ENCODE measurements around the gene KIF2C. TPM values are rescaled to one million over a fixed set of nuclear protein-coding genes. Genes with fewer than 3 reads are reported as not detected.
"Not testable (repeated sequence)": the region's sequence is repeated elsewhere in the genome, so short reads cannot be mapped to it uniquely, and the experiment has no call there.

The KIF2C gene
- total RNA-seq, 2 experiments from 2014 or later, result 140 to 159 TPM

- intact Hi-C loops (cut with micrococcal nuclease; ENCODE audit: unreplicated experiment), result loop anchor here (5.0 kb wide), 1 partner anchor 511 kb away; no protein-coding TSS in a partner anchor
Measured at GRCh38 chr1:44790968-44791801, 51.5 kb downstream of the KIF2C start.

DNA sequence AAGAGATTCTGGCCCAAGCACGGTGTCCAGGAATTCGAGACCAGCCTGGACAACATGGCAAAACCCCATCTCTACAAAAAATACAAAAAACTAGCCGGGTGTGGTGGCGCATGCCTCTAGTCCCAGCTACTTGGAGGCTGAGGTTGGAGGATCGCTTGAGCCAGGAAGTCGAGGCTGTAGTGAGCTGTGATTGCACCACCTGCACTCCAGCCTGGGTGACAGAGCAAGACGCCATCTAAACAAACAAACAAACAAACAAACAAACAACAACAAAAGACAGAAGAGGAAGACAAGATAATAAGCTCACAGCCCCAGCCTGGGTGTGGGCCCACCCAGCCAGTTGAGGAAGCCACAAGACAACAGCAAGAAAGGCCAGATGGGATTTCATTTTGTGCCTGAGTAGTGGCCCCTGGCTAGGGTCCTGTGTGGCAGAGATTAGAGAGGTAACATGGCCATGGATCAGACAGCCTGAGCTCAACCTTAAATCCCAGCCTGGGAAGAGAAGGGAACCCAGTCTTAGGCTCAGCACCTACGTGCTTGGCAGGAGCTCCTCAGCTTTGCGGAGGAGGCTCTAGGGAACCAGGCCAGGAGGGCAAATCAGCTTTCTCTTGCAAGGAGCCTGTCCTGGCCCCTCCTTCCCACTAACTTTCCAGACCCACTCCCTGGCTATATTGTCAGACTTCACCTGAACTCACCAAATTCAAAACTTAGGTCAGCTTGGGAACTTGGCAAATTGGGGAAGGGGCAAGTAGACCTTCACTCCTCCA, 53.3 kb downstream of the KIF2C start:
- DNase-seq (ENCODE audit: low spot score), result no peak
- TF ChIP-seq CTCF (conservative IDR thresholded peaks at IDR 0.05; ENCODE audit: low read length) (no peak), EZH2phosphoT487 (IDR thresholded peaks at IDR 0.05; ENCODE audit: borderline replicate concordance, low read depth, low read length) (no peak)
- Histone ChIP-seq H3K36me3 (ENCODE audit: insufficient read depth, low read length) (no peaks in the 10 kb centered on the region), H2AFZ (ENCODE audit: low read length) (no peak overlapping the region), H4K20me1 (ENCODE audit: insufficient read depth, low read length) (no peaks in the 10 kb centered on the region), H3K27ac (ENCODE audit: low read depth, low read length, poor library complexity, severe bottlenecking) (no peak overlapping the region), H3K4me2 (ENCODE audit: low read length) (no peak overlapping the region), H3K79me2 (ENCODE audit: insufficient read depth, low read depth, low read length) (no peaks in the 10 kb centered on the region), H3K9me3 (ENCODE audit: low read length) (no peaks in the 10 kb centered on the region), H3K4me3 (ENCODE audit: low read depth, low read length, poor library complexity, severe bottlenecking) (no peak overlapping the region), H3K9me2 (ENCODE audit: insufficient read depth, low read length) (no peaks in the 10 kb centered on the region), H3K4me1 (ENCODE audit: insufficient read depth, low read length, poor library complexity, severe bottlenecking) (no peaks in the 10 kb centered on the region)
- intact Hi-C loops (cut with micrococcal nuclease; ENCODE audit: unreplicated experiment), result loop anchor here (2.0 to 5.0 kb wide), 2 partner anchors 218 to 509 kb away; partner anchors contain the start of gene HECTD3
- ChIA-PET POLR2A (interaction anchor here (0.6 to 1.2 kb wide), 8 partner anchors 10 to 785 kb away, joined by 3 to 5 read pairs (median 3); no protein-coding TSS in a partner anchor), CTCF (ENCODE audit: unreplicated experiment) (interaction anchor here (0.5 to 0.6 kb wide), 2 partner anchors 17 to 219 kb away, joined by 3 read pairs; partner anchors contain the start of gene UROD)
- no TSS peak for BruUV-seq (replicated peaks)

More at GRCh38 chr1:44790968-44791801, 51.5 kb downstream of the KIF2C start:
- DNase-seq (ENCODE audit: low spot score), result no peak
- Histone ChIP-seq H4K20me1 (ENCODE audit: insufficient read depth, low read length) (no peaks in the 10 kb centered on the region), H3K9me3 (ENCODE audit: low read length) (no peaks in the 10 kb centered on the region), H3K27ac (ENCODE audit: low read depth, low read length, poor library complexity, severe bottlenecking) (no peak overlapping the region), H3K4me1 (ENCODE audit: insufficient read depth, low read length, poor library complexity, severe bottlenecking) (peaks cover 5% of the 10 kb centered on the region), H3K36me3 (ENCODE audit: insufficient read depth, low read length) (no peaks in the 10 kb centered on the region), H3K4me2 (ENCODE audit: low read length) (no peak overlapping the region), H3K4me3 (ENCODE audit: low read depth, low read length, poor library complexity, severe bottlenecking) (no peak overlapping the region), H3K9me2 (ENCODE audit: insufficient read depth, low read length) (no peaks in the 10 kb centered on the region), H3K79me2 (ENCODE audit: insufficient read depth, low read depth, low read length) (no peaks in the 10 kb centered on the region), H2AFZ (ENCODE audit: low read length) (no peak overlapping the region)
- TF ChIP-seq CTCF (conservative IDR thresholded peaks at IDR 0.05; ENCODE audit: low read length), result no peak
- TF ChIP-seq EZH2phosphoT487 (IDR thresholded peaks at IDR 0.05; ENCODE audit: borderline replicate concordance, low read depth, low read length), result no peak
- CTCF ChIA-PET (ENCODE audit: unreplicated experiment), result no interaction called here
- POLR2A ChIA-PET, result interaction anchor here (0.7 to 1.6 kb wide), 8 partner anchors 9 to 93 kb away, joined by 3 to 5 read pairs (median 3); partner anchors contain the start of gene PLK3
- no TSS peak for BruUV-seq (replicated peaks)

DNA sequence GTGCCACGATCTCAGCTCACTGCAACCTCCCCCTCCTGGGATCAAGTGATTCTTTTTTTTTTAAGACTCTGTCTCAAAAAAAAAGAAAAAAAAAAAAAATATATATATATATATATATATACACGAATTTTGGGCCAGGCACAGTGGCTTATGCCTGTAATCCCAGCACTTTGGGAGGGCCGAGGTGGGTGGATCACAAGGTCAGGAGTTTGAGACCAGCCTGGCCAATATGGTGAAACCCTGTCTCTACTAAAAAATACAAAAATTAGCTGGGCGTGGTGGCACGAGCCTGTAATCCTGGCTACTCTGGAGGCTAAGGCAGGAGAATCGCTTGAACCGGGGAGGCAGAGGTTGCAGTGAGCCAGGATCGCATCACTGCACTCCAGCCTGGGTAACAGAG, 58.2 kb downstream of the KIF2C start:
- intact Hi-C loops (cut with micrococcal nuclease; ENCODE audit: unreplicated experiment), result loop anchor here (2.0 kb wide), 1 partner anchor 21 kb away; no protein-coding TSS in a partner anchor
- H3K4me3 ChIP-seq (ENCODE audit: low read depth, low read length, poor library complexity, severe bottlenecking); CTCF ChIA-PET (ENCODE audit: unreplicated experiment); DNase-seq (ENCODE audit: low spot score); H3K27ac ChIP-seq (ENCODE audit: low read depth, low read length, poor library complexity, severe bottlenecking); H3K4me2 ChIP-seq (ENCODE audit: low read length); H4K20me1 ChIP-seq (ENCODE audit: insufficient read depth, low read length); BruUV-seq (replicated peaks); H3K36me3 ChIP-seq (ENCODE audit: insufficient read depth, low read length); H3K79me2 ChIP-seq (ENCODE audit: insufficient read depth, low read depth, low read length); H3K9me2 ChIP-seq (ENCODE audit: insufficient read depth, low read length); H3K9me3 ChIP-seq (ENCODE audit: low read length): not testable (repeated sequence)
- H2AFZ ChIP-seq (ENCODE audit: low read length), result peak overlapping the region; percentile 34
- POLR2A ChIA-PET, result interaction anchor here (0.6 kb wide), 2 partner anchors 35 to 85 kb away, joined by 3 to 4 read pairs; no protein-coding TSS in a partner anchor
- H3K4me1 ChIP-seq (ENCODE audit: insufficient read depth, low read length, poor library complexity, severe bottlenecking), result peaks cover 30% of the 10 kb centered on the region

Measured in OCI-LY7 (cell line).